HG02943 (cell line): ENCODE data around the gene GDF9.
A peak's percentile ranks its signal among the peaks of the same experiment; 100 is the strongest.

Experiments used
- ATAC-seq: cut with Tn5 transposase; IDR thresholded peaks from one replicate; pipeline ENCODE4 v1.9.1; 2021; ENCODE audit warnings: mild to moderate bottlenecking, low read depth, moderate library complexity; ENCODE audit not compliant: unreplicated experiment

The GDF9 gene

DNA sequence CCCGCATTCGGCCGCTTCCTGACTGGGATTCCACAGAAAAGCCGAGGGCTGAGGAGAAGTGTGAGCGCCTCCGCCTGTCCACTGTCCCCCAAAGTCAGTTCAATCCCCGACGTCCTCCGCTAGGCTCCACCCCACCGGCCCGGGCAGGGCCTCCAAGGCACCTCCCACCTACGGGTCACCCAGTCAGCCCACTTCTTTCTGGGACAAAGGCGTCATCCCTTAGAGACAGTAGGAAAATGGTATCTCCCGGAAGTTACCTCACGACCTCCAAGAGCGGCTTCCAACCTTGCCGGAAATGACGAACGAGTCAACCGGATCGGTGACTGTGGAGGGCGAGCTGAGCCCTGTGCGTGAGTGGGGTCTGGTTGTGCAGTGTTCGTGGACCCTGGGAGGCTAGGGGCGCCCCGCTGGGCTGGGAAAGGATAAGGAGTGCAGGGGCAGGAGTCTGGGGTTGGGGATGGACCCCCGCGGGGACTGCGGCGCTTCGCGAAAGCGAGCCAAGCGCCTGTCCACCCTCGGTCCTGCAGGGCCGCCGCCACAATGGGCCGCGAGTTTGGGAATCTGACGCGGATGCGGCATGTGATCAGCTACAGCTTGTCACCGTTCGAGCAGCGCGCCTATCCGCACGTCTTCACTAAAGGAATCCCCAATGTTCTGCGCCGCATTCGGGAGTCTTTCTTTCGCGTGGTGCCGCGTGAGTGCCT, at the start of gene GDF9, which contains the start of gene UQCRQ:
Gene GDF9, minus strand, starts transcription at position 128 of the 704 bp plus-strand sequence. CDS start 1,936 bp downstream, outside the sequence.
Gene UQCRQ, plus strand, starts transcription at position 301 of the 704 bp plus-strand sequence. Its CDS starts 240 bp downstream, at position 541.
- ATAC-seq: peak; percentile 99

GRCh38 chr5:132915681-132916080, 49.4 kb upstream of the GDF9 start:
- no peak for ATAC-seq

DNA sequence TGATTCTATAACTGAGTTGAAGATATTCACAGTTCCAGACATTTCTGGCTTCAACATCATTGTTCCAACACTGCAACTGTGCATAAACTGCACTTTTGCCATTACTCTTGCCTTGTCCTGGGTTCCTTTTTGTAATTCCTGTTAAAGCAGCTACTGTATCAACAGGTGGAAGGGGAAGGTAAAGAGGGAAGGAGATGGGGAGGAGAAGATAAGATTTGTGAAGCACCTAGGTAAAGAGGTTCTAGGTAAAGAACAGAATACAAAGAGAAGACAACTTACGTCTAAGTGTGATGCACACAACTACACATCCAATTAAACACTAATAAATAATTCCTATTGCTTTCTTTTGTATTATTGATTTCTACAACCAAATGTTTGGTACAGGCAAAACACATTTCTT, 43.4 kb upstream of the GDF9 start:
- ATAC-seq: no peak

DNA sequence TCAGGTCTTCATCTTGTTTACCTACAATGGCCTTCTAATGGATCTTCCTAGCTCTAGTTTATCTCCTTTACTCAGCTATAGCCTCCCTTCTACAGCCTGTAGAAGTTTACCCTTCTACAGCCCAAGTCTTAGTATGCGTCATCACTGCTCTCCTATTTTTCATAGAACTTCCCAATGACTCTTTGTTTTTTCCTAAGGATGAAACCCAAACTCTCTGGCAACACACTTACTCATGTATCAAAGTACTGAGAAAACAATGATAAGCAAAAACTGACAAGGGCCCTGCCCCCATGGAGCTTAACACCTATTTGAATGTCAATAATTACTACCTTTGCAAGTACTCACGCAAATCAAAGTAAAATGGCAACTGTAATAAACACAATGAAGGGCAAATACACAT, 40.9 kb upstream of the GDF9 start:
- no peak for ATAC-seq

DNA sequence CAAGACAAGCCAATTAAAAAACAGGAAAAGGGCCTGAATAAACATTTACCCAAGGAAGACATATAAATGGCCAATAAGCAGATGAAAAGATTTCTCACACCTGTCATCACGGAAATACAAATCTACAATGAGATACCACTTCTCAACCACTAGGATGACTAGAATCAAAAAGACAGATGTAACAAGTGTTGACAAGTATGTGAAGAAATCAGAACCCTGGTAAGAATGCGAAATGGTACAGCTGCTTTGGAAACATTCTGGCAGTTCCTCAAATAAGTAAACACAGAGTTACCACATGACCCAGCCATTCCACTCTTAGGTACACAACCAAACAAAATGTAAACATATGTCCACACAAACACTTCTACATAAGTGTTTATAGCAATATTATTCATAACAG, 39.7 kb upstream of the GDF9 start:
- ATAC-seq: no peak

DNA sequence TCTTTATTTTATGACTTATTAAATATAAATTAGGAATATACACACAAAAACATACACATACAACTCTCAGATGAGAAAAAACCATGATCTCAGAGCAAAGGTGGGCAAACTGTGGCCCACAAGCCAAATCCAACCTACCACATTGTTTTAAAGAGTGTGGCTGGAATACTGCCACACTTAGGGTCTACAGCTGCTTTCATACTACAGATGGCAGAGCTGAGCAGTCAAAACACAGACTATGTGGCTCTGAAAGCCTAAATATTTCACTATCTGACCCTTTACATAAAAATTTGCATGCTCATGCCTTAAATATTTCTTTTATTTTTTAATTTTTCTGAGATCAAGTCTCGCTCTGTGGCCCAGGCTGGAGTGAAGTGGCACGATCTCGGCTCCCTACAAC, 35.5 kb upstream of the GDF9 start:
- no peak for ATAC-seq

- no peak for ATAC-seq
These were observed 34.8 kb upstream of the GDF9 start for GRCh38 chr5:132901036-132901435.

- no peak for ATAC-seq
These were observed 31.8 kb upstream of the GDF9 start for GRCh38 chr5:132898094-132898493.

GRCh38 chr5:132896685-132897084, 30.4 kb upstream of the GDF9 start:
- ATAC-seq: no peak

DNA sequence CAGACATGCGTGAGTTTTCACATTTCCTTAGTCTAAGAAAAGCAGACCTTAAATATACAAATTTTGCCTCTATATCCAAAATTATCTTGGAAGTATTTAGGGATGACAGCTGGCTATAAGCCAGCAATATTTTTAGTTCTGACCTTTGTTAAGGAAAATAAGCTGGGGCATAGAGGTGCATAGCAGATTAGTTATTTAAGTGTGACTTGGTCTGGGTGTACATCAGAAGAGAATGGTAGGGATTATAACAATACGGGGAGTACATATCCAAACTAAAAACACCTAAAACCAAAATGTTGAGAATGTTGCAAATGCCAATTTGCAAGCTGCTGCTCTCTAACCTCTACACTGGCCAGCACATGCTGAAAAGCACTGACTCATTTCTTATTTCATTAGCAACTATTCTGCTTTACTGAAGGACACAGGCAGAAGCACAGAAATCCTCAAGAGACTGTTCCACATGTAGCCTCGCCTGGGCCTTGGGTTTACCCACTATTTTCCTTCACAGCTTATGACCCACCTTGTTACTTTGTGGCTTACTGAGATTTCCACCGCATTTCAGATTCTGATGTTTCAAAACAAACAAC, 29.5 kb upstream of the GDF9 start:
- no peak for ATAC-seq

DNA sequence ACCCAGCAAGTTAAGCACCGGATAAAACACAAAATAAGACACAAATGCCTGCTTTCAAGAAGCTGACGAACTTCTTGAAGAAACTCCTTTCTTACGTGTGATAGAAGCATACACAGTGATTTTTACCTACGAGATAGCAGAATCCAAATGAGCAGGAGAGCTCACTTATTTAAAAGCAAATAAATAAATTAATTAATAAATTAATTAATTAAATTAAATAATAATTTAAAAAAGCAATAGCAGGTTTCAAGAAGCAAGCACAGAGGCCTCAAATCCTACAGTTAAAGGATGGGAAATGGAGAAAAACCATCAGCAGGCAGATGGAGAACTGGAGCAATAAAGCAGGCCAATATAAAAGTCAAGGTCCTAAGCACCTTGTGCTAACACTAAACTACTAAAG, 24.5 kb upstream of the GDF9 start:
- no peak for ATAC-seq

- no peak for ATAC-seq
These were observed 23.2 kb upstream of the GDF9 start for GRCh38 chr5:132889501-132889900.

- no peak for ATAC-seq
These were observed 21.0 kb upstream of the GDF9 start for GRCh38 chr5:132887283-132887682.

- no peak for ATAC-seq
These were observed 20.0 kb upstream of the GDF9 start for GRCh38 chr5:132886064-132886823.

DNA sequence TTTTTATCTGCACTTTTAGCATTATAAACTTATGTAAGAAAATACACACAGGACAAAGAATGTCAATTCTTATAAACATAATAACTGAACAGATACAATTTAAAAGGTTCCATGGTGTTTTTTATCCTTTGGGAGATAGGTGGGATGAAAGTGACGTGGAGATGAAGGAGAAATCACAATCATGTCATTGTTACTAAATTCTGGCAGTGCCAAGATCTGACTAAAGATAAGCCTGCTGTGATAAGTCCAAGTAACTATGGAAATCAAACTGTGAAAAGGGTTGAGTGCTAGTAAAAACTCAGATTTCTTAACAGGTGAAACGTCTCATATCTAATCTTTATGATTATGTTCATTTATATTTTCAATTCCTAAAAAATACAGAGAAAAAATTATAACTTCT, 18.3 kb upstream of the GDF9 start:
- ATAC-seq: no peak

DNA sequence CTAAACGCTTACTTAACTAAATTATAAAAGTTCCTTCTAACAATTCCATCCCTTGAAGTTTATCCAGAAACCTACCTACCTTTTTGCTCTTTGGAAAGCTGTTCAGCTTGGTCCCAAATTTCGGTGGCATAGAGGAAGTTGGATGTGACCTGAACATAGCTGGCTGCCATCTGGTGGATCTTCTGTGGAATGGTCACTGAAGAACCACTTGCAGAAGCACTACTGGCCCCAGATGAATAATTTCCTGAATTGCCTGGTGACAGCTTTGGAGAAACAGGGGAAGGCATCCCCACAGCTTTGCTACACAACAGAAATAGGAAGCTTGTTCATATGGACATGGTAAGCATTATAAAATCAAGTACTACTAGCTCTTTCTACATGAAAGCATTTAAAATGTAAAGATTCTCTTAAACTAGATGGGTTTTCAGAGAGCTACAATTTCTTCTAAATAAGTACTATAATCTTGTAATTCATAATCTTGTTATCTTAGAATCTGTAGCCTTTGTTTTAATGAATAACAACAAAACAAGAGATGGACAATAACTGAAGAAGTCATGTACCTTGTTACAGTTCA, 17.1 kb upstream of the GDF9 start:
- no peak for ATAC-seq

- no peak for ATAC-seq
These were observed 11.7 kb upstream of the GDF9 start for GRCh38 chr5:132877938-132878337.

- ATAC-seq: no peak
These were observed 11.2 kb upstream of the GDF9 start for GRCh38 chr5:132877466-132877865.

DNA sequence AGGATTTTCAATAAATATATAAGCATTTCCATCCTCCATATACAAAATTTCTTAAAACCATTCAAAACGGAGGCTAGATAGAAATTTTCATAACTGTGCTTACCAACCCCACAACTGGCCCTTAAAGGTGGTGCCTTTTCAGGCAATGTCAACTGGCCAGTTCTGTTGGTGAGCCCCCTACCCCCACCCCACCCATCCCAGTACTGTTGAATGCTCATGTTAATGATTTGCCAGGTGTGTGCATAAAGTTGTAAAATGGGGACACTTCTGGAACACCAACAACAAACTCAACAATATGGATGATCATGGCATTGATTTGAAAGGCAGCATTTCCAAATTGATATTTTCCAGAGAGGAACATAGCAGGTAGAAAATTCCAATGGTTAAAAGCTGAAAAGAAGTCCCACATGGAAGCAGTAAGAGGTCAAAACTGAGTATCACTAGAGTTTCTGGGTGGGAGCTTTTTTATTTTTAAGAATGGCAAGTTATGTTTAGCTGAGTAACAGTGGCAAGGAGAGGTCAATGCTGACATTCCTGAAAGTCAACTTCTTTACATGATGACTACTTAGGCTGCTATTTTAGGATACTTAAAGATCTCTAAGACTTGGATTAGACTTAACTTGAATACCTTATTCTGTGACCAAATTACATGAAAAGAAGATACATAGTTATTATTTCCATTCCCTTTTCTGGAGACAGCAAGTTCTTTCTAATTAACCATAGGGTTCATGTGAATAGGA, 9.9 kb upstream of the GDF9 start:
- no peak for ATAC-seq

GRCh38 chr5:132873930-132874271, 7.6 kb upstream of the GDF9 start:
- ATAC-seq: no peak
